Breast epithelium (tissue), 3 donors: ENCODE data around the gene MAML3.

Experiments
- CTCF ChIP-seq, 3 donors: fragments of 450-650 bp; IDR thresholded peaks; one replicate each; pipeline ENCODE4 v1.5.1; 2016 to 2017; ENCODE audit warnings: antibody characterized with exemption in 3 of 3, mild to moderate bottlenecking in 3 of 3, moderate library complexity in 3 of 3
- POLR2A ChIP-seq: fragments of 450-650 bp; IDR thresholded peaks from one replicate; pipeline ENCODE4 v1.6.1; 2016; ENCODE audit warnings: antibody characterized with exemption, mild to moderate bottlenecking, moderate library complexity

- no peak for TF ChIP-seq POLR2A
- no peak for TF ChIP-seq CTCF (IDR thresholded peaks at IDR 0.05)
These were observed 45.7 kb downstream of the MAML3 start for GRCh38 chr4:140108243-140108642.
